Ishikawa (cell line): ENCODE measurements around the gene PTPRN2.

Experiments used
- CEBPB ChIP-seq: IDR thresholded peaks from 2 replicates; pipeline ENCODE4 v1.6.1; 2012
- CREB1 ChIP-seq: IDR thresholded peaks from 2 replicates; pipeline ENCODE4 v1.6.1; 2012; ENCODE audit warnings: low read depth
- EP300 ChIP-seq: IDR thresholded peaks from 2 replicates; pipeline ENCODE4 v1.6.1; 2012; ENCODE audit warnings: borderline replicate concordance
- FOXM1 ChIP-seq: IDR thresholded peaks from 2 replicates; pipeline ENCODE4 v1.6.1; 2012; ENCODE audit warnings: low read depth, borderline replicate concordance
- MAX ChIP-seq: IDR thresholded peaks from 2 replicates; pipeline ENCODE4 v1.6.1; 2012
- NFIC ChIP-seq: IDR thresholded peaks from 2 replicates; pipeline ENCODE4 v1.6.1; 2012
- RAD21 ChIP-seq: IDR thresholded peaks from 2 replicates; pipeline ENCODE4 v1.6.1; 2012; ENCODE audit warnings: low read depth
- TAF1 ChIP-seq: IDR thresholded peaks from 2 replicates; pipeline ENCODE4 v1.6.1; 2012; ENCODE audit warnings: low read depth, mild to moderate bottlenecking
- TEAD4 ChIP-seq: IDR thresholded peaks from 2 replicates; pipeline ENCODE4 v1.6.1; 2012
- USF1 ChIP-seq: IDR thresholded peaks from 2 replicates; pipeline ENCODE4 v1.6.1; 2012
- YY1 ChIP-seq: IDR thresholded peaks from 2 replicates; pipeline ENCODE4 v1.6.1; 2012; ENCODE audit warnings: low read depth
- ZBTB7A ChIP-seq: IDR thresholded peaks from 2 replicates; pipeline ENCODE4 v1.6.1; 2012; ENCODE audit warnings: low read depth
- TF ChIP-seq, protein P1 (sequence below): IDR thresholded peaks from 2 replicates; pipeline ENCODE4 v1.6.1; 2012; ENCODE audit warnings: low read depth, mild to moderate bottlenecking

- no peak for TF ChIP-seq EP300
- no peak for TF ChIP-seq MAX
- no peak for TF ChIP-seq ZBTB7A
- TF ChIP-seq TAF1: no peak
- no peak for TF ChIP-seq YY1
- no peak for TF ChIP-seq CEBPB
- TF ChIP-seq NFIC: no peak
- TF ChIP-seq USF1: no peak
- no peak for TF ChIP-seq CREB1
- no peak for TF ChIP-seq FOXM1
- TF ChIP-seq, protein P1, sequence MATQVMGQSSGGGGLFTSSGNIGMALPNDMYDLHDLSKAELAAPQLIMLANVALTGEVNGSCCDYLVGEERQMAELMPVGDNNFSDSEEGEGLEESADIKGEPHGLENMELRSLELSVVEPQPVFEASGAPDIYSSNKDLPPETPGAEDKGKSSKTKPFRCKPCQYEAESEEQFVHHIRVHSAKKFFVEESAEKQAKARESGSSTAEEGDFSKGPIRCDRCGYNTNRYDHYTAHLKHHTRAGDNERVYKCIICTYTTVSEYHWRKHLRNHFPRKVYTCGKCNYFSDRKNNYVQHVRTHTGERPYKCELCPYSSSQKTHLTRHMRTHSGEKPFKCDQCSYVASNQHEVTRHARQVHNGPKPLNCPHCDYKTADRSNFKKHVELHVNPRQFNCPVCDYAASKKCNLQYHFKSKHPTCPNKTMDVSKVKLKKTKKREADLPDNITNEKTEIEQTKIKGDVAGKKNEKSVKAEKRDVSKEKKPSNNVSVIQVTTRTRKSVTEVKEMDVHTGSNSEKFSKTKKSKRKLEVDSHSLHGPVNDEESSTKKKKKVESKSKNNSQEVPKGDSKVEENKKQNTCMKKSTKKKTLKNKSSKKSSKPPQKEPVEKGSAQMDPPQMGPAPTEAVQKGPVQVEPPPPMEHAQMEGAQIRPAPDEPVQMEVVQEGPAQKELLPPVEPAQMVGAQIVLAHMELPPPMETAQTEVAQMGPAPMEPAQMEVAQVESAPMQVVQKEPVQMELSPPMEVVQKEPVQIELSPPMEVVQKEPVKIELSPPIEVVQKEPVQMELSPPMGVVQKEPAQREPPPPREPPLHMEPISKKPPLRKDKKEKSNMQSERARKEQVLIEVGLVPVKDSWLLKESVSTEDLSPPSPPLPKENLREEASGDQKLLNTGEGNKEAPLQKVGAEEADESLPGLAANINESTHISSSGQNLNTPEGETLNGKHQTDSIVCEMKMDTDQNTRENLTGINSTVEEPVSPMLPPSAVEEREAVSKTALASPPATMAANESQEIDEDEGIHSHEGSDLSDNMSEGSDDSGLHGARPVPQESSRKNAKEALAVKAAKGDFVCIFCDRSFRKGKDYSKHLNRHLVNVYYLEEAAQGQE: no peak
- TF ChIP-seq RAD21: no peak
- TF ChIP-seq TEAD4: no peak
Observed at GRCh38 chr7:158255558-158255957, 332.1 kb downstream of the PTPRN2 start.
